Measurements from ENCODE around the gene NPRL2.

Gene NPRL2

DNA sequence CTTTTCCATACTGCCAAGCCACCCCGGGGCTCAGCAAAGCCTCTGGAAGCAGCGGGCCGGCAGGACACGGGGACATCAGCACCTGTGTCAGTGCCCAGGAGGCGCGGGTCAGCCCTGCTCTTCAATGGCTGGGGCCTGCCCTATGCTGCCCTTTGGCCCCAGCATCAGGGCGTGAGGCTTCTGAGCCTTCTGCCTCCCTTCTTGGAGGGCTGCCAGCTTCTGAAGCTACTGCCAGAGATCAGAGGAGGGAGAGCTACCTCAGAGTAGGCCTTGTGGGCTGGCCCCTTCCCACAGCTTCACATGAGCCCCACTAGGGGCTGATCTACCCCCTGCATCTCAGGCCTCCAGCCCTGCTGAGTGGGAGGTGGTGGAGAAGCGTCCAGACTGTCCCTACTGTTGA lies 21.8 kb upstream of the NPRL2 start:
- TF ChIP-seq, protein P1, sequence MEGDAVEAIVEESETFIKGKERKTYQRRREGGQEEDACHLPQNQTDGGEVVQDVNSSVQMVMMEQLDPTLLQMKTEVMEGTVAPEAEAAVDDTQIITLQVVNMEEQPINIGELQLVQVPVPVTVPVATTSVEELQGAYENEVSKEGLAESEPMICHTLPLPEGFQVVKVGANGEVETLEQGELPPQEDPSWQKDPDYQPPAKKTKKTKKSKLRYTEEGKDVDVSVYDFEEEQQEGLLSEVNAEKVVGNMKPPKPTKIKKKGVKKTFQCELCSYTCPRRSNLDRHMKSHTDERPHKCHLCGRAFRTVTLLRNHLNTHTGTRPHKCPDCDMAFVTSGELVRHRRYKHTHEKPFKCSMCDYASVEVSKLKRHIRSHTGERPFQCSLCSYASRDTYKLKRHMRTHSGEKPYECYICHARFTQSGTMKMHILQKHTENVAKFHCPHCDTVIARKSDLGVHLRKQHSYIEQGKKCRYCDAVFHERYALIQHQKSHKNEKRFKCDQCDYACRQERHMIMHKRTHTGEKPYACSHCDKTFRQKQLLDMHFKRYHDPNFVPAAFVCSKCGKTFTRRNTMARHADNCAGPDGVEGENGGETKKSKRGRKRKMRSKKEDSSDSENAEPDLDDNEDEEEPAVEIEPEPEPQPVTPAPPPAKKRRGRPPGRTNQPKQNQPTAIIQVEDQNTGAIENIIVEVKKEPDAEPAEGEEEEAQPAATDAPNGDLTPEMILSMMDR (conservative IDR thresholded peaks at IDR 0.05) = no peak
- no peak overlapping the region for H3K27ac ChIP-seq

- TF ChIP-seq, protein P1 (conservative IDR thresholded peaks at IDR 0.05) = no peak
- no peak overlapping the region for H3K27ac ChIP-seq
These were observed 20.6 kb upstream of the NPRL2 start for GRCh38 chr3:50371133-50371685.

DNA sequence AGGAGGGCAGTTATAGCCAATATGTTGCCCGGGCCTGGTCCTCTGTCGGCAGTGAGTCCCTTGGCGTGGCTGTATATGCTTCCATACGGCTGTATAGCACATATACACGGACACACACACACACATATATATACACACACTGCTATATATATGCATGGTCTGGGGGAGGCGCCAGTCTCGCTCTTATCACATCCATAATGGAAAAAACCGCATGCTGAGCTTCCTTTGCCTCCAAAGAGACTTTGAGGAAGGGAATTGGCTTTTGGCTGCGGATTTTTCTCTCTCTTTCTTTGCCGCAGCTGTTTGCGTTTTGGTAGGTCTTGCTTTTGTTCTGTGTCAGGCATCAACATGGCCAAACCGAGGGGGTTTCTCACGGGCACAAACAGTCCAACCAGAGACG lies 20.0 kb upstream of the NPRL2 start:
- no peak overlapping the region for H3K27ac ChIP-seq
- TF ChIP-seq, protein P1 (conservative IDR thresholded peaks at IDR 0.05) = peak; percentile 36

DNA sequence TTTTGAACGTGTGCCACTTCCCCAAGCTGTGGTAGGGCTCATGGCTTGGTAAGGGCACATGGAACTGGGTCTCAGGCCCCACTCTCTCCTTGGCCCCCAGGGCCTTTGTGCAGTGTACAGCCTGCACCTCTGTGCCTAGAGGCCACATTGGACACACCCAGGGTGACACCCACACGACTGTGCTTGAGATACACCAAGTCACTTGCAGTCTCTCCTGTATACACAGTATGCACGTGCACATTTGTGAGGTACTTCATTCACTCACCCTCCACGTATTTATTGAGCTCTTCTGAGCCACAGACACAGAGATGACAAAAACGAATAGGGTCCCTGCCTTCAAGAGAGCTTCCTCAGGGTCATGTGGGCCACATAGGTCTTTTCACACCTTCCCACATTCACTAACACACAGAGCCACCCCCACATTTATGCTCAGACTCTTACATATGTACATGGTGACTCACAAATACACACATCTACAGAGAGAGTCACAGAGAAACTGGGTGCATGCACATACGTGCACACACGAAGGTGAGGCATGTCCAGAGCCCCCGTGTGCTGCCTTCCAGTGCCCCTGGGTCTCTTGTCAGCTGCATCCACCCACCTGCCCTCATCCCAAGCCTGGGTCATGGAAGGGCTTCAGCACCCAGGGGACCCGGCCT lies 18.6 kb upstream of the NPRL2 start:
- TF ChIP-seq, protein P1 (conservative IDR thresholded peaks at IDR 0.05) = no peak
- no peak overlapping the region for H3K27ac ChIP-seq

- peak overlapping the region; percentile 44; the same call in 1 of the 2 replicates for H3K27ac ChIP-seq
- TF ChIP-seq, protein P1 (conservative IDR thresholded peaks at IDR 0.05) = no peak
These were observed 15.3 kb upstream of the NPRL2 start for GRCh38 chr3:50365842-50366220.

DNA sequence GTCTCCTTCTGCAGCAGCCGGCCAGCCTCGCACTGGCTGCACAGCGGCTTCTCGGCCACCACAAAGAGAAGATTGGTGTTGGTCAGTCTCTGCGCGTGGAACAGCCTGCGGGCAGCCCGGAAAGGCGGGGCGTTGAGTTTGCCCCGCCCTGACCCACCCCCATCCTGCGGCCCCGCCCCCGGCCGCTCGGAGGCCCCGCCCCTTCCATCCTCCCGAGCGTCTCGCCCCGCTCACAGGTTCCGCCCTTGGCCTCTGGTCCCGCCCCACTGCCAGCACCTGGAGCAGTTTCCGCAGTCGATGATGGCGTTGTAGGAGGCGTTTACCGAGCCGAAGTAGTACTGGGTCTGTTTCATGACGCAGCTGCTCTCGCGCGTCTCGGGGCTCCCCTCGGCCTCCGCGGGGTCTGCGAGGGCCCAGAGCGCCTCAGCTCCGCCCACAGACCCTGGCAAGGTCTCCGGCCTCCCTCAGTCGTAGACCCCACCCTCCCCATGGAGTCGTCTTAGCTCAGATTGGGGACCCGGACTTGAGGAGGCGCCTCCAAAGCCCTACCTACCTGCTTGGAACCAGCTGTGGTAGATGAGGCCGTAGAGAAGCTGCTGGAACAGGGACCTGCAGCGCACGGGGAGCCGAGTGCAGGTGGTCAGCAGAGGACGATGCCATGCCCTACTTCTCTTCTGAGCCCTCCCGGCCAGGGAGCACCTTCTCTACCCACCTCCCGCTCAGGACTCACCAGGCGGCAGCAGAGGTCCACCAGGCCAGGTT lies 14.7 kb upstream of the NPRL2 start:
- H3K27ac ChIP-seq = peak overlapping the region; percentile 44; the same call in 1 of the 2 replicates

GRCh38 chr3:50364573-50365079 lies 14.1 kb upstream of the NPRL2 start:
- H3K27ac ChIP-seq = peak overlapping the region; percentile 44; the same call in 1 of the 2 replicates
- TF ChIP-seq, protein P1 (conservative IDR thresholded peaks at IDR 0.05) = no peak

More for the DNA sequence above, 14.7 kb upstream of the NPRL2 start:
- TF ChIP-seq, protein P1 (conservative IDR thresholded peaks at IDR 0.05) = no peak

Measured in VCaP (cell line).